GM23338 (cell line): ENCODE data around the gene EFCAB6. TPM values are rescaled to one million over a fixed set of nuclear protein-coding genes. Genes with fewer than 3 reads are reported as not detected.

Experiments used
- ATAC-seq: fragments of 200-7000 bp; cut with Tn5 transposase; 3 replicates; pipeline ENCODE4 v1.9.1; 2020
- DNase-seq: peaks from one replicate; pipeline ENCODE4 v3.0.0-alpha.2; 2015; ENCODE audit warnings: low spot score
- H2AFZ ChIP-seq: fragments of 200-600 bp; sonication (generic); 2 replicates; pipeline ENCODE4 v1.8.0; 2016; ENCODE audit warnings: antibody characterized with exemption, mild to moderate bottlenecking, moderate library complexity
- H3F3A ChIP-seq: fragments of 200-600 bp; sonication (generic); replicated peaks from 2 replicates; pipeline ENCODE4 v1.8.0; 2017; ENCODE audit warnings: antibody characterized with exemption, mixed run types, low read depth
- H3K27ac ChIP-seq: fragments of 200-600 bp; sonication (generic); 2 replicates; pipeline ENCODE4 v1.6.1; 2016; ENCODE audit warnings: low read depth
- H3K27me3 ChIP-seq: fragments of 200-600 bp; sonication (generic); 2 replicates; pipeline ENCODE4 v1.8.0; 2016; ENCODE audit warnings: mild to moderate bottlenecking, mixed run types, moderate library complexity; ENCODE audit not compliant: insufficient read depth
- H3K36me3 ChIP-seq: fragments of 200-600 bp; sonication (generic); 2 replicates; pipeline ENCODE4 v1.8.0; 2016; ENCODE audit warnings: mild to moderate bottlenecking; ENCODE audit not compliant: insufficient read depth
- H3K4me1 ChIP-seq: fragments of 200-600 bp; sonication (generic); 2 replicates; pipeline ENCODE4 v1.8.0; 2016; ENCODE audit warnings: mild to moderate bottlenecking, moderate library complexity; ENCODE audit not compliant: insufficient read depth
- H3K4me2 ChIP-seq: fragments of 200-600 bp; sonication (generic); 2 replicates; pipeline ENCODE4 v1.7.1; 2017; ENCODE audit warnings: mixed run types
- H3K4me3 ChIP-seq: fragments of 200-600 bp; sonication (generic); 2 replicates; pipeline ENCODE4 v1.6.1; 2016; ENCODE audit warnings: mixed run types
- H3K79me2 ChIP-seq: fragments of 200-600 bp; sonication (generic); replicated peaks from 2 replicates; pipeline ENCODE4 v1.8.0; 2017; ENCODE audit warnings: mild to moderate bottlenecking; ENCODE audit not compliant: insufficient read depth
- H3K9me2 ChIP-seq: fragments of 200-600 bp; sonication (generic); 2 replicates; pipeline ENCODE4 v1.8.0; 2017; ENCODE audit not compliant: insufficient read depth
- H4K20me1 ChIP-seq: fragments of 200-600 bp; sonication (generic); replicated peaks from 2 replicates; pipeline ENCODE4 v1.8.0; 2017; ENCODE audit warnings: mild to moderate bottlenecking; ENCODE audit not compliant: insufficient read depth
- H3K27ac Mint-ChIP-seq: 2 replicates; pipeline ENCODE4 v1.8.0; 2020; ENCODE audit warnings: inconsistent platforms, mild to moderate bottlenecking, moderate library complexity, mixed read lengths
- H3K27me3 Mint-ChIP-seq: 3 replicates; pipeline ENCODE4 v1.8.0; 2022; ENCODE audit warnings: low read depth, mild to moderate bottlenecking, moderate library complexity, mixed read lengths, inconsistent platforms; ENCODE audit not compliant: insufficient read depth, poor library complexity
- H3K36me3 Mint-ChIP-seq: 3 replicates; pipeline ENCODE4 v1.8.0; 2021; ENCODE audit warnings: low read depth, mild to moderate bottlenecking, inconsistent platforms, moderate library complexity, mixed read lengths
- H3K4me1 Mint-ChIP-seq: 3 replicates; pipeline ENCODE4 v1.8.0; 2020; ENCODE audit warnings: mild to moderate bottlenecking, inconsistent platforms, mixed read lengths
- H3K4me3 Mint-ChIP-seq: 3 replicates; pipeline ENCODE4 v1.8.0; 2021; ENCODE audit warnings: moderate library complexity, mild to moderate bottlenecking, inconsistent platforms, mixed read lengths
- H3K9me3 Mint-ChIP-seq: 3 replicates; pipeline ENCODE4 v1.8.0; 2020; ENCODE audit warnings: moderate library complexity, mild to moderate bottlenecking, inconsistent platforms, mixed read lengths
- CREB1 ChIP-seq: fragments of 250-450 bp; sonication (Bioruptor Pico); IDR thresholded peaks from 2 replicates; pipeline ENCODE4 v1.5.0; 2020; ENCODE audit warnings: low read depth, mild to moderate bottlenecking, moderate library complexity
- EZH2 ChIP-seq: fragments of 200-600 bp; sonication (generic); IDR thresholded peaks from one replicate; pipeline ENCODE4 v1.8.0; 2017; ENCODE audit warnings: antibody characterized with exemption, mild to moderate bottlenecking, low read depth; ENCODE audit not compliant: unreplicated experiment
- EZH2phosphoT487 ChIP-seq: fragments of 200-600 bp; sonication (generic); IDR thresholded peaks from one replicate; pipeline ENCODE4 v1.8.1; 2018; ENCODE audit warnings: antibody characterized with exemption; ENCODE audit not compliant: unreplicated experiment
- JUNB ChIP-seq: IDR thresholded peaks from one replicate; pipeline ENCODE4 v1.6.1; 2016; ENCODE audit warnings: antibody characterized with exemption; ENCODE audit not compliant: unreplicated experiment
- NANOG ChIP-seq: IDR thresholded peaks from 2 replicates; pipeline ENCODE4 v1.6.1; 2016; ENCODE audit warnings: antibody characterized with exemption, borderline replicate concordance
- POLR2AphosphoS5 ChIP-seq: IDR thresholded peaks from 2 replicates; pipeline ENCODE4 v1.6.1; 2016; ENCODE audit warnings: antibody characterized with exemption, low read depth
- STAT1 ChIP-seq: IDR thresholded peaks from one replicate; pipeline ENCODE4 v1.6.1; 2016; ENCODE audit warnings: antibody characterized with exemption; ENCODE audit not compliant: unreplicated experiment
- ZNF114 ChIP-seq: fragments of 250-450 bp; sonication (Bioruptor Pico); IDR thresholded peaks from 2 replicates; pipeline ENCODE4 v1.5.0; 2020; ENCODE audit warnings: mild to moderate bottlenecking, moderate library complexity
- ZNF331 ChIP-seq: fragments of 250-450 bp; sonication (Bioruptor Pico); IDR thresholded peaks from 2 replicates; pipeline ENCODE4 v1.5.0; 2020; ENCODE audit warnings: low read depth, mild to moderate bottlenecking, moderate library complexity
- polyA plus RNA-seq: library from polyadenylated mRNA; unstranded; fragments of >200 nt; fragmentation: Nextera tagmentation; extraction: Ambion mirVana; gene quantifications from 2 replicates; pipeline ENCODE4 v1.2.1, GENCODE V29; 2016
- total RNA-seq: library from RNA; depleted of rRNA; stranded (reverse); fragments of >200 nt; shearing (Covaris generic); gene quantifications from 2 replicates; pipeline ENCODE4 v1.2.3, GENCODE V29; 2014
- TF ChIP-seq, protein P1 (sequence below), 2 experiments: fragments of 200-600 bp in 1 of 2; sonication (generic) in 1 of 2; conservative IDR thresholded peaks; 2 replicates each; pipeline versions ENCODE4 v1.5.1 to v1.6.1; 2016 to 2017; ENCODE audit warnings: antibody characterized with exemption in 2 of 2, low read depth in 2 of 2, mild to moderate bottlenecking in 2 of 2, moderate library complexity in 1 of 2
- TF ChIP-seq, protein P2 (sequence below): fragments of 250-450 bp; sonication (Bioruptor Pico); IDR thresholded peaks from 2 replicates; pipeline ENCODE4 v1.5.0; 2020; ENCODE audit warnings: mild to moderate bottlenecking, moderate library complexity
- TF ChIP-seq, protein P3 (sequence below): IDR thresholded peaks from 2 replicates; pipeline ENCODE4 v1.6.1; 2016; ENCODE audit warnings: antibody characterized with exemption
- TF ChIP-seq, protein P4 (sequence below): IDR thresholded peaks from one replicate; pipeline ENCODE4 v1.6.1; 2018; ENCODE audit warnings: antibody characterized with exemption; ENCODE audit not compliant: unreplicated experiment

The EFCAB6 gene
- total and polyA plus RNA-seq, 2 experiments from 2014 or later: 1.1 to 1.8 TPM

DNA sequence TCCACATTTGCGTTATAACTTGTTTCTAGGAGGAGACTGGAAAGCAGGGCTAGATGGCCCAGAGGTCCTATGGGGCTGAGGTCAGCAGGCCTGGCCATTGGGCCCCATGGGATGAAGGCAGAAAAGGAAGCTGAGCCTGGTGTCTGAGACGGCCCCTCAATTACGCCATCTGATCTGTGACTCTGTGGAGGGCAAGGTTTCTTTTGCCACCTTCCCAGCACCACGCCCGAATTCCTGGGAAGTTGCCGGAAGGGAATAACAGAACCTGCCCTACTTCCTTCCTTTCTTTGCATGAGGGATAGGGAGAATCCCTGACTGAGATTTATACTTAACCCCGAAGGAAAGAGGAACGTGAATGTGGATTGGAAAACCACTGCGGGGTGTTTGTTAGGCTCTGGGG lies 282.2 kb downstream of the EFCAB6 start:
- Histone ChIP-seq H3K36me3 (no peaks in the 10 kb centered on the region), H3K27me3 (no peaks in the 10 kb centered on the region), H3F3A (no peaks in the 10 kb centered on the region), H3K4me1 (no peaks in the 10 kb centered on the region), H3K79me2 (no peaks in the 10 kb centered on the region), H2AFZ (no peak overlapping the region; the same call in 1 of the 2 replicates), H3K4me2 (no peak overlapping the region), H3K4me3 (no peak overlapping the region), H3K9me2 (no peaks in the 10 kb centered on the region), H4K20me1 (no peaks in the 10 kb centered on the region), H3K27ac (no peak overlapping the region)
- ATAC-seq: no peak
- H3K36me3 Mint-ChIP-seq: no peaks in the 10 kb centered on the region
- DNase-seq: no peak
- TF ChIP-seq ZNF114 (CRISPR knock-in tag): no peak
- TF ChIP-seq, protein P1, sequence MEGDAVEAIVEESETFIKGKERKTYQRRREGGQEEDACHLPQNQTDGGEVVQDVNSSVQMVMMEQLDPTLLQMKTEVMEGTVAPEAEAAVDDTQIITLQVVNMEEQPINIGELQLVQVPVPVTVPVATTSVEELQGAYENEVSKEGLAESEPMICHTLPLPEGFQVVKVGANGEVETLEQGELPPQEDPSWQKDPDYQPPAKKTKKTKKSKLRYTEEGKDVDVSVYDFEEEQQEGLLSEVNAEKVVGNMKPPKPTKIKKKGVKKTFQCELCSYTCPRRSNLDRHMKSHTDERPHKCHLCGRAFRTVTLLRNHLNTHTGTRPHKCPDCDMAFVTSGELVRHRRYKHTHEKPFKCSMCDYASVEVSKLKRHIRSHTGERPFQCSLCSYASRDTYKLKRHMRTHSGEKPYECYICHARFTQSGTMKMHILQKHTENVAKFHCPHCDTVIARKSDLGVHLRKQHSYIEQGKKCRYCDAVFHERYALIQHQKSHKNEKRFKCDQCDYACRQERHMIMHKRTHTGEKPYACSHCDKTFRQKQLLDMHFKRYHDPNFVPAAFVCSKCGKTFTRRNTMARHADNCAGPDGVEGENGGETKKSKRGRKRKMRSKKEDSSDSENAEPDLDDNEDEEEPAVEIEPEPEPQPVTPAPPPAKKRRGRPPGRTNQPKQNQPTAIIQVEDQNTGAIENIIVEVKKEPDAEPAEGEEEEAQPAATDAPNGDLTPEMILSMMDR (conservative IDR thresholded peaks at IDR 0.05; ENCODE audit: low read depth in 2 of 2): no peak
- TF ChIP-seq, protein P2, sequence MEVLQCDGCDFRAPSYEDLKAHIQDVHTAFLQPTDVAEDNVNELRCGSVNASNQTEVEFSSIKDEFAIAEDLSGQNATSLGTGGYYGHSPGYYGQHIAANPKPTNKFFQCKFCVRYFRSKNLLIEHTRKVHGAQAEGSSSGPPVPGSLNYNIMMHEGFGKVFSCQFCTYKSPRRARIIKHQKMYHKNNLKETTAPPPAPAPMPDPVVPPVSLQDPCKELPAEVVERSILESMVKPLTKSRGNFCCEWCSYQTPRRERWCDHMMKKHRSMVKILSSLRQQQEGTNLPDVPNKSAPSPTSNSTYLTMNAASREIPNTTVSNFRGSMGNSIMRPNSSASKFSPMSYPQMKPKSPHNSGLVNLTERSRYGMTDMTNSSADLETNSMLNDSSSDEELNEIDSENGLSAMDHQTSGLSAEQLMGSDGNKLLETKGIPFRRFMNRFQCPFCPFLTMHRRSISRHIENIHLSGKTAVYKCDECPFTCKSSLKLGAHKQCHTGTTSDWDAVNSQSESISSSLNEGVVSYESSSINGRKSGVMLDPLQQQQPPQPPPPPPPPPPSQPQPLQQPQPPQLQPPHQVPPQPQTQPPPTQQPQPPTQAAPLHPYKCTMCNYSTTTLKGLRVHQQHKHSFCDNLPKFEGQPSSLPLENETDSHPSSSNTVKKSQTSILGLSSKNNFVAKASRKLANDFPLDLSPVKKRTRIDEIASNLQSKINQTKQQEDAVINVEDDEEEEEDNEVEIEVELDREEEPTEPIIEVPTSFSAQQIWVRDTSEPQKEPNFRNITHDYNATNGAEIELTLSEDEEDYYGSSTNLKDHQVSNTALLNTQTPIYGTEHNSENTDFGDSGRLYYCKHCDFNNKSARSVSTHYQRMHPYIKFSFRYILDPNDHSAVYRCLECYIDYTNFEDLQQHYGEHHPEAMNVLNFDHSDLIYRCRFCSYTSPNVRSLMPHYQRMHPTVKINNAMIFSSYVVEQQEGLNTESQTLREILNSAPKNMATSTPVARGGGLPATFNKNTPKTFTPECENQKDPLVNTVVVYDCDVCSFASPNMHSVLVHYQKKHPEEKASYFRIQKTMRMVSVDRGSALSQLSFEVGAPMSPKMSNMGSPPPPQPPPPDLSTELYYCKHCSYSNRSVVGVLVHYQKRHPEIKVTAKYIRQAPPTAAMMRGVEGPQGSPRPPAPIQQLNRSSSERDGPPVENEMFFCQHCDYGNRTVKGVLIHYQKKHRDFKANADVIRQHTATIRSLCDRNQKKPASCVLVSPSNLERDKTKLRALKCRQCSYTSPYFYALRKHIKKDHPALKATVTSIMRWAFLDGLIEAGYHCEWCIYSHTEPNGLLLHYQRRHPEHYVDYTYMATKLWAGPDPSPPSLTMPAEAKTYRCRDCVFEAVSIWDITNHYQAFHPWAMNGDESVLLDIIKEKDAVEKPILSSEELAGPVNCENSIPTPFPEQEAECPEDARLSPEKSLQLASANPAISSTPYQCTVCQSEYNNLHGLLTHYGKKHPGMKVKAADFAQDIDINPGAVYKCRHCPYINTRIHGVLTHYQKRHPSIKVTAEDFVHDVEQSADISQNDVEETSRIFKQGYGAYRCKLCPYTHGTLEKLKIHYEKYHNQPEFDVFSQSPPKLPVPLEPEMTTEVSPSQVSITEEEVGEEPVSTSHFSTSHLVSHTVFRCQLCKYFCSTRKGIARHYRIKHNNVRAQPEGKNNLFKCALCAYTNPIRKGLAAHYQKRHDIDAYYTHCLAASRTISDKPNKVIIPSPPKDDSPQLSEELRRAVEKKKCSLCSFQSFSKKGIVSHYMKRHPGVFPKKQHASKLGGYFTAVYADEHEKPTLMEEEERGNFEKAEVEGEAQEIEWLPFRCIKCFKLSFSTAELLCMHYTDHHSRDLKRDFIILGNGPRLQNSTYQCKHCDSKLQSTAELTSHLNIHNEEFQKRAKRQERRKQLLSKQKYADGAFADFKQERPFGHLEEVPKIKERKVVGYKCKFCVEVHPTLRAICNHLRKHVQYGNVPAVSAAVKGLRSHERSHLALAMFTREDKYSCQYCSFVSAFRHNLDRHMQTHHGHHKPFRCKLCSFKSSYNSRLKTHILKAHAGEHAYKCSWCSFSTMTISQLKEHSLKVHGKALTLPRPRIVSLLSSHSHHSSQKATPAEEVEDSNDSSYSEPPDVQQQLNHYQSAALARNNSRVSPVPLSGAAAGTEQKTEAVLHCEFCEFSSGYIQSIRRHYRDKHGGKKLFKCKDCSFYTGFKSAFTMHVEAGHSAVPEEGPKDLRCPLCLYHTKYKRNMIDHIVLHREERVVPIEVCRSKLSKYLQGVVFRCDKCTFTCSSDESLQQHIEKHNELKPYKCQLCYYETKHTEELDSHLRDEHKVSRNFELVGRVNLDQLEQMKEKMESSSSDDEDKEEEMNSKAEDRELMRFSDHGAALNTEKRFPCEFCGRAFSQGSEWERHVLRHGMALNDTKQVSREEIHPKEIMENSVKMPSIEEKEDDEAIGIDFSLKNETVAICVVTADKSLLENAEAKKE (CRISPR knock-in tag): no peak
- no peak for TF ChIP-seq NANOG
- TF ChIP-seq, protein P3, sequence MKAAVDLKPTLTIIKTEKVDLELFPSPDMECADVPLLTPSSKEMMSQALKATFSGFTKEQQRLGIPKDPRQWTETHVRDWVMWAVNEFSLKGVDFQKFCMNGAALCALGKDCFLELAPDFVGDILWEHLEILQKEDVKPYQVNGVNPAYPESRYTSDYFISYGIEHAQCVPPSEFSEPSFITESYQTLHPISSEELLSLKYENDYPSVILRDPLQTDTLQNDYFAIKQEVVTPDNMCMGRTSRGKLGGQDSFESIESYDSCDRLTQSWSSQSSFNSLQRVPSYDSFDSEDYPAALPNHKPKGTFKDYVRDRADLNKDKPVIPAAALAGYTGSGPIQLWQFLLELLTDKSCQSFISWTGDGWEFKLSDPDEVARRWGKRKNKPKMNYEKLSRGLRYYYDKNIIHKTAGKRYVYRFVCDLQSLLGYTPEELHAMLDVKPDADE: no peak
- TF ChIP-seq EZH2phosphoT487: no peak
- TF ChIP-seq CREB1 (CRISPR knock-in tag): no peak
- TF ChIP-seq JUNB: no peak
- no peak for TF ChIP-seq ZNF331
- no peak for TF ChIP-seq EZH2
- TF ChIP-seq, protein P4, sequence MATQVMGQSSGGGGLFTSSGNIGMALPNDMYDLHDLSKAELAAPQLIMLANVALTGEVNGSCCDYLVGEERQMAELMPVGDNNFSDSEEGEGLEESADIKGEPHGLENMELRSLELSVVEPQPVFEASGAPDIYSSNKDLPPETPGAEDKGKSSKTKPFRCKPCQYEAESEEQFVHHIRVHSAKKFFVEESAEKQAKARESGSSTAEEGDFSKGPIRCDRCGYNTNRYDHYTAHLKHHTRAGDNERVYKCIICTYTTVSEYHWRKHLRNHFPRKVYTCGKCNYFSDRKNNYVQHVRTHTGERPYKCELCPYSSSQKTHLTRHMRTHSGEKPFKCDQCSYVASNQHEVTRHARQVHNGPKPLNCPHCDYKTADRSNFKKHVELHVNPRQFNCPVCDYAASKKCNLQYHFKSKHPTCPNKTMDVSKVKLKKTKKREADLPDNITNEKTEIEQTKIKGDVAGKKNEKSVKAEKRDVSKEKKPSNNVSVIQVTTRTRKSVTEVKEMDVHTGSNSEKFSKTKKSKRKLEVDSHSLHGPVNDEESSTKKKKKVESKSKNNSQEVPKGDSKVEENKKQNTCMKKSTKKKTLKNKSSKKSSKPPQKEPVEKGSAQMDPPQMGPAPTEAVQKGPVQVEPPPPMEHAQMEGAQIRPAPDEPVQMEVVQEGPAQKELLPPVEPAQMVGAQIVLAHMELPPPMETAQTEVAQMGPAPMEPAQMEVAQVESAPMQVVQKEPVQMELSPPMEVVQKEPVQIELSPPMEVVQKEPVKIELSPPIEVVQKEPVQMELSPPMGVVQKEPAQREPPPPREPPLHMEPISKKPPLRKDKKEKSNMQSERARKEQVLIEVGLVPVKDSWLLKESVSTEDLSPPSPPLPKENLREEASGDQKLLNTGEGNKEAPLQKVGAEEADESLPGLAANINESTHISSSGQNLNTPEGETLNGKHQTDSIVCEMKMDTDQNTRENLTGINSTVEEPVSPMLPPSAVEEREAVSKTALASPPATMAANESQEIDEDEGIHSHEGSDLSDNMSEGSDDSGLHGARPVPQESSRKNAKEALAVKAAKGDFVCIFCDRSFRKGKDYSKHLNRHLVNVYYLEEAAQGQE: no peak
- no peak for TF ChIP-seq POLR2AphosphoS5
- TF ChIP-seq STAT1: no peak
- H3K4me3 Mint-ChIP-seq: no peak overlapping the region
- H3K4me1 Mint-ChIP-seq: peaks cover 6% of the 10 kb centered on the region
- no peak overlapping the region for H3K27ac Mint-ChIP-seq
- H3K9me3 Mint-ChIP-seq: no peaks in the 10 kb centered on the region
- peaks cover 6% of the 10 kb centered on the region for H3K27me3 Mint-ChIP-seq
